A673 (cell line): ENCODE data around the gene ATP10A.

Experiments
- CTCF ChIP-seq: fragments of 300-800, 200-600 bp; sonication (generic); conservative IDR thresholded peaks from 2 replicates; pipeline ENCODE4 v1.5.1; 2017; ENCODE audit warnings: low read depth, mild to moderate bottlenecking, antibody characterized with exemption, low read length, moderate library complexity, mixed read lengths
- EZH2 ChIP-seq: fragments of 200-600 bp; sonication (generic); IDR thresholded peaks from 2 replicates; pipeline ENCODE4 v1.6.1; 2017; ENCODE audit warnings: borderline replicate concordance, low read depth, mild to moderate bottlenecking, mixed read lengths, antibody characterized with exemption, low read length; ENCODE audit not compliant: poor library complexity, severe bottlenecking

GRCh38 chr15:25695875-25696760 is 167.0 kb downstream of the ATP10A start:
- no peak for TF ChIP-seq CTCF
- no peak for TF ChIP-seq EZH2
